HS-27A (cell line): Measurements from ENCODE around the gene AMD1.

Experiments used
- DNase-seq: peaks from one replicate; pipeline ENCODE4 v3.0.0-alpha.2; 2012; ENCODE audit warnings: low read depth, missing footprints

AMD1 gene

GRCh38 chr6:110938171-110938570 lies 63.6 kb downstream of the AMD1 start:
- no peak for DNase-seq

DNA sequence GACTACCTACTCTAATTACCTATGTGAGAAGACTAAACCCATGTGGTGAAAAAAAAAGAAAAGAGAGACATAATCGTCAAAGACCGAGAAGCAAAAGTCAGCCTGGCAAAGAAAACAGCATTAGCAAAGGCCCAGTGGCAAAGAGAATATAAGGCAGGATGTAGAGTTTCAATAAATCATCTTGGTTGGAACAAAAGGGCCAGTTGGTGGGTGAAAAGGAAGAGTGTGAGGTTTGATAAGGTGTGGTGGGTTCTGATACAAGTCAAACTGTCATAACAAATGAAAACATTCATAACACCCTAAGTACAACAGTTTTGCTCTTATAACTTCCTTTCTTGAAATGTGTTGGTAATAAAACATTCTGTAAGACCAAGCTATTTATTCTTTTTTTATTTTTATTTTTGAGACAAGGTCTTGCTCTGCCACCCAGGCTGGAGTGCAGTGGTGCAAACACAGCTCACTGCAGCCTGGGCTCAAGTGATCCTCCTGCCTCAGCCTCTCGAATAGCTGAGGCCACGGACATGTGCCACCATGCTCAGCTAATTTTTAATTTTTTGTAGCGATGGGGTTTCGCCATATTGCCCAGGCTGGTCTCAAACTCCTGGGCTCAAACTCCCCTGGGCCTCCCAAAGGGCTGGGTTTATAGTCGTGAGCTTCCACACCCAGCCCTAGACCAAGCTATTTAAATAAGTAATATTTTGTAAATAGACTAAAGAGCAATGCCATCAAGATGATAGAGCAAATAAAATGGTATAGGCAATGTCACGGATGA lies 65.0 kb downstream of the AMD1 start:
- DNase-seq = no peak

GRCh38 chr6:110944681-110945151 lies 70.1 kb downstream of the AMD1 start:
- DNase-seq = peak; percentile 69
